Spleen (tissue), 11 donors: Measurements from ENCODE around the gene GRAMD1A. TPM values are rescaled to one million over a fixed set of nuclear protein-coding genes. Genes with fewer than 3 reads are reported as not detected.
A peak's percentile ranks its signal among the peaks of the same experiment; 100 is the strongest.
"Not testable (repeated sequence)": the region's sequence is repeated elsewhere in the genome, so short reads cannot be mapped to it uniquely, and the experiment has no call there.

ENCODE experiments used
- DNase-seq: peaks from one replicate; pipeline ENCODE4 v3.0.0-alpha.2; 2020
- H3K27ac ChIP-seq, 8 donors: fragments of 200-600 bp; sonication (generic) in 7 of 8; 1 replicate in 4 of 8; 2 replicates in 4 of 8; pipeline versions ENCODE4 v1.5.0 to v1.8.0; 2016 to 2021; ENCODE audit warnings: inconsistent platforms in 4 of 8, mild to moderate bottlenecking in 4 of 8, moderate library complexity in 1 of 8
- H3K27me3 ChIP-seq, 7 donors: fragments of 200-600 bp; sonication (generic) in 6 of 7; replicated peaks in 1 of 7; 1 replicate in 4 of 7; 2 replicates in 3 of 7; pipeline versions ENCODE4 v1.5.0 to v1.8.0; 2016 to 2021; ENCODE audit warnings: inconsistent platforms in 3 of 7, mild to moderate bottlenecking in 1 of 7
- H3K36me3 ChIP-seq, 6 donors: fragments of 200-600 bp; sonication (generic) in 5 of 6; 1 replicate in 4 of 6; 2 replicates in 2 of 6; pipeline versions ENCODE4 v1.5.0 to v1.8.0; 2016 to 2021; ENCODE audit warnings: inconsistent platforms in 2 of 6
- H3K4me1 ChIP-seq, 6 donors: fragments of 200-600 bp; sonication (generic) in 5 of 6; 1 replicate in 3 of 6; 2 replicates in 3 of 6; pipeline versions ENCODE4 v1.5.0 to v1.8.0; 2016 to 2021; ENCODE audit warnings: inconsistent platforms in 3 of 6
- H3K4me3 ChIP-seq, 8 donors: fragments of 200-600 bp; sonication (generic) in 7 of 8; 1 replicate in 4 of 8; 2 replicates in 4 of 8; pipeline versions ENCODE4 v1.5.0 to v1.8.0; 2016 to 2021; ENCODE audit warnings: inconsistent platforms in 4 of 8, mild to moderate bottlenecking in 4 of 8, moderate library complexity in 2 of 8
- H3K9me3 ChIP-seq, 8 donors: fragments of 200-600 bp; sonication (generic) in 7 of 8; 1 replicate in 4 of 8; 2 replicates in 4 of 8; pipeline versions ENCODE4 v1.5.0 to v1.8.0; 2016 to 2021; ENCODE audit warnings: inconsistent platforms in 4 of 8
- CTCF ChIP-seq, 11 experiments: fragments of 200-600 bp in 7 of 11; fragments of 450-650 bp in 4 of 11; sonication (generic) in 4 of 11; IDR thresholded peaks in 8 of 11; conservative IDR thresholded peaks in 3 of 11; 1 replicate in 7 of 11; 2 replicates in 4 of 11; pipeline versions ENCODE4 v1.4.0 to v1.8.0; 2016 to 2021; ENCODE audit warnings: antibody characterized with exemption in 11 of 11, inconsistent platforms in 4 of 11, mild to moderate bottlenecking in 1 of 11
- POLR2A ChIP-seq, 3 donors: fragments of 450-650 bp; IDR thresholded peaks; one replicate each; pipeline ENCODE4 v1.5.1; 2017; ENCODE audit warnings: antibody characterized with exemption in 3 of 3, mild to moderate bottlenecking in 1 of 3
- POLR2AphosphoS5 ChIP-seq, 3 donors: sonication (generic); formaldehyde crosslinking; IDR thresholded peaks; one replicate each; pipeline ENCODE4 v1.5.1; 2017; ENCODE audit warnings: antibody characterized with exemption in 3 of 3
- WGBS, 5 donors: extraction: QIAGEN DNeasy Blood & Tissue Kit in 3 of 5; methylation state at CpG; one replicate each; pipeline versions ENCODE4 v1.1.5 to v1.1.7; 2013 to 2018; 5-methylcytosine and 5-hydroxymethylcytosine counted together
- intact Hi-C: fragments of 100-400 bp; cut with DNase I; formaldehyde crosslinking; loops from one replicate; pipeline ENCODE4 v1.15.0; 2023; ENCODE audit warnings: low total_unique reads
- polyA plus RNA-seq, 3 donors: library from polyadenylated mRNA; stranded (reverse); fragments of 200-250 nt; gene quantifications; one replicate each; pipeline ENCODE4 v1.2.1, GENCODE V29; 2013
- total RNA-seq, 7 donors: library from RNA; depleted of rRNA in 3 of 7; stranded (reverse); fragments of >200 nt in 3 of 7; fragmentation: NEBNext Ultra II Directional in 4 of 7; extraction: Animal tissue kit (Norgen Biotek cat#: 25700) in 4 of 7; gene quantifications; one replicate each; pipeline versions ENCODE4 v1.1.0 to v1.2.1, GENCODE V29; 2016 to 2021
- donor health status: healthy with polysubstance abuse.
- donor health status: DM: no; HTN: no; CAD: no; lungs with moderate emphysema.
- donor health status: DM: no; HTN: no; CAD: no.
- donor health status: Bipolar disorder and iron deficiency.
- donor health status: healthy.
- donor health status: DM: no; HTN: no; CAD: no.
- donor health status: DM: yes; HTN: yes; CAD: no.

Gene GRAMD1A
- total and polyA plus RNA-seq, 10 donors = 30.0 to 177 (median 101) TPM

GRCh38 chr19:34962687-34963572 is 37.2 kb upstream of the GRAMD1A start:
- DNase-seq = peak; percentile 62
- Histone ChIP-seq H3K27me3 (no peaks in the 10 kb centered on the region), H3K27ac (peak overlapping the region; percentile 64 to 89 (median 84)), H3K4me1 (peaks cover 8 to 34% (median 23%) of the 10 kb centered on the region in 6 donors), H3K36me3 (peaks cover 23 to 42% (median 34%) of the 10 kb centered on the region in 6 donors), H3K9me3 (peaks cover 25 to 68% (median 57%) of the 10 kb centered on the region in 8 donors), H3K4me3 (peak overlapping the region; percentile 82 to 99 (median 94))
- intact Hi-C loops = no loop called here
- WGBS, 5 donors = 19 to 28% (median 23%) methylated on average over 14 of the region's 14 CpGs
- TF ChIP-seq POLR2A (IDR thresholded peaks at IDR 0.05) (no peak), CTCF (IDR thresholded peaks at IDR 0.05 in 8 of 11, conservative IDR thresholded peaks at IDR 0.05 in 3 of 11) (no peak), POLR2AphosphoS5 (IDR thresholded peaks at IDR 0.05) (no peak)

DNA sequence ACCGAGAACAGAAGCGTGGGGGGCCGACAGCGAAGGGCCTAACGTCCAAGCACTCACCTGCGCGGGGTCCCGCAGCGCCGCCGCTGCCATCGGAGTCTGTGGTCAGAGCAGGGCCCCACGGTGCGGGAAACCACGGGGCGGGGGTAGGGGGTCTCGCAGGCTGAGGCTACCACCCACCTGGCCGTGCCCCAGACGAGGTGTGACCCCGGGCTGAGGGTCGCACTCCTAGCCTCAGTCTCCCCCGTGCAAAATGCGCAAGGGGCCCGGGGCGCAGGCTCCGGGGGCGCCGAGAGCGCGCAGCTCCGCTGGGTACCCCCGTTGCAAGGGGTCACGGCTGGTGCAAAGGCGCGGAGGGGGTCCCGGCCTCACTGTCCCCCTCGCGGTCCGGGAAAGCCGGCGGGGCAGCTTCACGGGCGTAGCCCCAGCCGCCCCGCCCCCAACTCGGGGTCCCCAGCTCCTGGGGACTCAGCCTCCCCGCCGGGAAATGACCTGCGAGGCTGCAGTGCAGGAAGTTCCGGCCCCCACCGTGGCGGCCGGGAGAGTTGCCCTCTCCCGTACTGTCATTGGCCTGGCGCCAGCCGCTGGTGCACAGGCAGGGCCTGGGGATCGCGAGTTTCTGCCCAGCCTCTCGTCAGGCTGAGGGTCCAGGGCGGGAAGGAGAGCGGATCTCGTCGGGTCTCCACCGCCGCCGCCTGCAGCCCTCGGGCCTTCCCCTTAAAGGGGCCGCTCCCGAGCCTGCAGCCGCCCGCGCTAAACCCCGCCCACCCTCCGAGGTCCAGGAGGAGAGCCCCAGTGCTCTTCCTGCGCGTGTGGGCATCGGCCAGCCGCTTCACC is 36.3 kb upstream of the GRAMD1A start, which contains the start of gene ZNF792:
TSS of gene ZNF792 (minus strand) at position 657 of the 834 bp plus-strand sequence. CDS start at position 90, 567 bp downstream.
- peak within 1 kb of the TSS; percentile 82 to 99 (median 94) for H3K4me3 ChIP-seq
- DNase-seq = peak; percentile 90
- peaks cover 16 to 66% (median 51%) of the 10 kb centered on the region in 8 donors for H3K9me3 ChIP-seq
- no peaks in the 10 kb centered on the region for H3K27me3 ChIP-seq
- intact Hi-C loops = no loop called here
- 0 to 3% (median 0%) methylated on average over 8 to 78 of the region's 78 CpGs for WGBS, 5 donors
- peak within 1 kb of the TSS; percentile 64 to 89 (median 84) for H3K27ac ChIP-seq
- H3K36me3 ChIP-seq = peaks cover 14 to 33% (median 25%) of the 10 kb centered on the region in 6 donors
- TF ChIP-seq POLR2AphosphoS5 (IDR thresholded peaks at IDR 0.05) = peak; percentile 81 to 87 (median 83)
- TF ChIP-seq CTCF (IDR thresholded peaks at IDR 0.05 in 8 of 11, conservative IDR thresholded peaks at IDR 0.05 in 3 of 11) = no peak
- no peak for TF ChIP-seq POLR2A (IDR thresholded peaks at IDR 0.05)
- peaks cover 8 to 34% (median 23%) of the 10 kb centered on the region in 6 donors for H3K4me1 ChIP-seq

DNA sequence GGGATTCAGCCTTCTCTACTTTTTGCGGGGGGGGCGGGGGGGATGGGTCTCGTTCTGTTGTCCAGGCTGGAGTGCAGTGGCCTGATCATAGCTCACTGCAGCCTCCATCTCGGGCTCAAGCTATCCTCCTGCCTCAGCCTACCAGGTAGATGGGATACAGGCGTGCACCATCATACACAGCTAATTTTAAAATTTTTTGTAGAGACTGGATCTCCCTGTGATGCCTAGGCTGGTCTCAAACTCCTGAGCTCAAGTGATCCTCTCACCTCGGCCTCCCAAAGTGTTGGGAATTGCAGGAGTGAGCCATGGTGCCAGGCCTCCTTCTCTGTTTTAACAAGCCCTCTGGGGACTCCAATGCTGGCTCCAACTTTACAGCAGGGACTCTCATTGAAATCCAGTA is 35.5 kb upstream of the GRAMD1A start:
- Histone ChIP-seq H3K9me3 (peaks cover 9 to 61% (median 43%) of the 10 kb centered on the region in 8 donors), H3K4me1 (peaks cover 8 to 34% (median 23%) of the 10 kb centered on the region in 6 donors), H3K27ac (peak overlapping the region in 1 of 8 donors; percentile 85), H3K36me3 (peaks cover 6 to 25% (median 17%) of the 10 kb centered on the region in 6 donors), H3K27me3 (no peaks in the 10 kb centered on the region), H3K4me3 (peak overlapping the region in 5 of 8 donors; percentile 82 to 99 (median 95))
- 62 to 80% (median 68%) methylated on average over 5 to 6 of the region's 6 CpGs for WGBS, 5 donors
- TF ChIP-seq POLR2AphosphoS5 (IDR thresholded peaks at IDR 0.05) (no peak), CTCF (IDR thresholded peaks at IDR 0.05 in 8 of 11, conservative IDR thresholded peaks at IDR 0.05 in 3 of 11) (no peak), POLR2A (IDR thresholded peaks at IDR 0.05) (no peak)
- intact Hi-C loops = no loop called here
- DNase-seq = no peak

DNA sequence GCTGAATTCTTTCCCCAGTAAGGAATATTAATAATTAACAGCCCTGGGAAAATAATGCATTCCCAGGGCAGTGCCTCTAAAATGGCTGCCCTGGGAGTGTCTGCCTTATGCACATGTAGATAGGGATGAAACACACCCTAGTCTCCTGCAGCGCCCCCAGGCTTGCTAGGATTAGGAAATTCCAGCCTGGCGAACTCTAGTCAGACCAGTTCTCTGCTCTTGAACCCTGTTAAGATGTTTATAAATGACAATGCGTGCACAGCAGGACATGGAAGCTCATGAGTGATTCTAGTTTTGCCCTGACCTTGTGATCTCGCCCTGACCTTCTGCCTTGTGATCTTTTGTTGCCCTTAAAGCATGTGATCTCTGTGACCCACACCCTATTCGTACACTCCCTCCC is 34.6 kb upstream of the GRAMD1A start:
- H3K9me3 ChIP-seq = peaks cover 2 to 55% (median 34%) of the 10 kb centered on the region in 8 donors
- intact Hi-C loops, H3K4me3 ChIP-seq, H3K27ac ChIP-seq, H3K27me3 ChIP-seq, DNase-seq: not testable (repeated sequence)
- H3K36me3 ChIP-seq = peaks cover 0 to 16% (median 8%) of the 10 kb centered on the region in 6 donors
- WGBS, 5 donors = 76 to 96% (median 86%) methylated on average over 5 of the region's 5 CpGs
- peaks cover 8 to 34% (median 23%) of the 10 kb centered on the region in 6 donors for H3K4me1 ChIP-seq
